GM23248 (cell line): ENCODE results near the gene POMT2. TPM values are rescaled to one million over a fixed set of nuclear protein-coding genes. Genes with fewer than 3 reads are reported as not detected.
"Not testable (repeated sequence)": the region's sequence is repeated elsewhere in the genome, so short reads cannot be mapped to it uniquely, and the experiment has no call there.

ENCODE experiments used
- DNase-seq: peaks from one replicate; pipeline ENCODE4 v3.0.0-alpha.2; 2015
- H2AFZ ChIP-seq: fragments of 200-600 bp; sonication (generic); 2 replicates; pipeline ENCODE4 v1.6.1; 2016; ENCODE audit warnings: antibody characterized with exemption
- H3F3A ChIP-seq: fragments of 200-600 bp; sonication (generic); 2 replicates; pipeline ENCODE4 v1.6.1; 2016; ENCODE audit warnings: mild to moderate bottlenecking, antibody characterized with exemption, mixed run types; ENCODE audit not compliant: insufficient read depth
- H3K27ac ChIP-seq: fragments of 200-600 bp; sonication (generic); 2 replicates; pipeline ENCODE4 v1.5.1; 2016; ENCODE audit warnings: mild to moderate bottlenecking
- H3K27me3 ChIP-seq: fragments of 200-600 bp; sonication (generic); replicated peaks from 2 replicates; pipeline ENCODE4 v1.6.1; 2016; ENCODE audit warnings: mild to moderate bottlenecking; ENCODE audit not compliant: insufficient read depth
- H3K36me3 ChIP-seq: fragments of 200-600 bp; sonication (generic); 2 replicates; pipeline ENCODE4 v1.6.1; 2016; ENCODE audit warnings: low read depth, mild to moderate bottlenecking
- H3K4me1 ChIP-seq: fragments of 200-600 bp; sonication (generic); 2 replicates; pipeline ENCODE4 v1.6.1; 2016; ENCODE audit warnings: mild to moderate bottlenecking; ENCODE audit not compliant: insufficient read depth
- H3K4me2 ChIP-seq: fragments of 200-600 bp; sonication (generic); one replicate; pipeline ENCODE4 v1.6.1; 2016; ENCODE audit warnings: mild to moderate bottlenecking; ENCODE audit not compliant: unreplicated experiment
- H3K4me3 ChIP-seq: fragments of 200-600 bp; sonication (generic); 2 replicates; pipeline ENCODE4 v1.5.1; 2016; ENCODE audit warnings: mild to moderate bottlenecking
- H3K79me2 ChIP-seq: fragments of 200-600 bp; sonication (generic); 2 replicates; pipeline ENCODE4 v1.6.1; 2016; ENCODE audit warnings: mild to moderate bottlenecking; ENCODE audit not compliant: insufficient read depth
- H3K9ac ChIP-seq: fragments of 200-600 bp; sonication (generic); 2 replicates; pipeline ENCODE4 v1.6.1; 2016; ENCODE audit warnings: mild to moderate bottlenecking
- H3K9me2 ChIP-seq: fragments of 200-600 bp; sonication (generic); 2 replicates; pipeline ENCODE4 v1.6.1; 2016; ENCODE audit warnings: mixed run types, mild to moderate bottlenecking, moderate library complexity; ENCODE audit not compliant: insufficient read depth
- H3K9me3 ChIP-seq: fragments of 200-600 bp; sonication (generic); one replicate; pipeline ENCODE4 v1.6.1; 2017; ENCODE audit warnings: low read depth
- H4K20me1 ChIP-seq: fragments of 200-600 bp; sonication (generic); 2 replicates; pipeline ENCODE4 v1.6.0; 2016; ENCODE audit not compliant: insufficient read depth
- EZH2 ChIP-seq: fragments of 200-600 bp; sonication (generic); IDR thresholded peaks from 2 replicates; pipeline ENCODE4 v1.6.1; 2018; ENCODE audit warnings: antibody characterized with exemption, mild to moderate bottlenecking; ENCODE audit not compliant: insufficient read depth, poor library complexity, severe bottlenecking
- EZH2phosphoT487 ChIP-seq: fragments of 200-600 bp; sonication (generic); IDR thresholded peaks from 2 replicates; pipeline ENCODE4 v1.6.1; 2018; ENCODE audit warnings: antibody characterized with exemption, moderate library complexity, mild to moderate bottlenecking, low read depth; ENCODE audit not compliant: insufficient read depth
- WGBS, 2 experiments: methylation state at CpG; one replicate each; pipeline ENCODE4 v1.1.6; 2015 to 2017; ENCODE audit warnings: low lambda C conversion rate in 2 of 2, low coverage in 1 of 2; ENCODE audit errors: missing lambda C conversion rate in 2 of 2; 5-methylcytosine and 5-hydroxymethylcytosine counted together
- in situ Hi-C: fragments of 300-500 bp; cut with MboI; formaldehyde crosslinking; loops from 2 replicates; pipeline ENCODE4 v1.15.0; 2020
- polyA plus RNA-seq: library from polyadenylated mRNA; unstranded; fragments of >200 nt; fragmentation: Nextera tagmentation; extraction: Ambion mirVana; gene quantifications from 2 replicates; pipeline ENCODE4 v1.2.1, GENCODE V29; 2016
- total RNA-seq: library from RNA; depleted of rRNA; stranded (reverse); fragments of >200 nt; shearing (Covaris generic); gene quantifications from 2 replicates; pipeline ENCODE4 v1.2.3, GENCODE V29; 2014

Gene POMT2
- total and polyA plus RNA-seq, 2 experiments from 2014 or later, result 20.7 to 28.3 TPM

GRCh38 chr14:77322250-77322902 lies 1.7 kb upstream of the POMT2 start:
- Histone ChIP-seq H3K4me2 (peak overlapping the region; percentile 88), H3K9ac (peak overlapping the region; percentile 97), H3K79me2 (peaks cover 36% of the 10 kb centered on the region), H3K4me1 (peaks cover 11% of the 10 kb centered on the region), H3K27me3 (no peaks in the 10 kb centered on the region), H3K27ac (peak overlapping the region; percentile 95; the same call in 1 of the 2 replicates), H3K9me3 (no peaks in the 10 kb centered on the region), H2AFZ (peak overlapping the region; percentile 100), H3K9me2 (no peaks in the 10 kb centered on the region), H3K36me3 (no peaks in the 10 kb centered on the region), H3K4me3 (peak overlapping the region; percentile 85), H4K20me1 (no peaks in the 10 kb centered on the region), H3F3A (peaks cover 5% of the 10 kb centered on the region; the same call in 1 of the 2 replicates)
- 71 to 76% methylated on average over 5 of the region's 5 CpGs for WGBS, 2 experiments
- in situ Hi-C loops, result no loop called here
- TF ChIP-seq EZH2phosphoT487 (no peak), EZH2 (no peak)
- DNase-seq, result no peak

- peak; percentile 51 for DNase-seq
- Histone ChIP-seq H3K9me3 (no peaks in the 10 kb centered on the region), H3K9me2 (no peaks in the 10 kb centered on the region), H3K4me3 (peak overlapping the region; percentile 85), H3K27me3 (no peaks in the 10 kb centered on the region), H3K4me2 (peak overlapping the region; percentile 86), H4K20me1 (no peaks in the 10 kb centered on the region), H3K9ac (peak overlapping the region; percentile 97; the same call in 1 of the 2 replicates), H3K27ac (no peak overlapping the region), H3K4me1 (peaks cover 16% of the 10 kb centered on the region), H3K36me3 (no peaks in the 10 kb centered on the region), H3F3A (peaks cover 11% of the 10 kb centered on the region), H2AFZ (no peak overlapping the region), H3K79me2 (peaks cover 50% of the 10 kb centered on the region)
- in situ Hi-C loops, result no loop called here
- WGBS, 2 experiments, result 12 to 17% methylated on average over 5 of the region's 5 CpGs
- TF ChIP-seq EZH2 (no peak), EZH2phosphoT487 (no peak)
Observed at GRCh38 chr14:77319422-77319821, 1.3 kb downstream of the POMT2 start.

- Histone ChIP-seq H3K79me2 (peaks cover 50% of the 10 kb centered on the region), H3K4me1 (peaks cover 21% of the 10 kb centered on the region), H3F3A (peaks cover 17% of the 10 kb centered on the region)
- in situ Hi-C loops, H3K4me2 ChIP-seq, H3K4me3 ChIP-seq, H3K9ac ChIP-seq, H2AFZ ChIP-seq, H3K27me3 ChIP-seq, H3K36me3 ChIP-seq, H4K20me1 ChIP-seq, DNase-seq, H3K9me2 ChIP-seq, H3K27ac ChIP-seq, H3K9me3 ChIP-seq: not testable (repeated sequence)
- WGBS, 2 experiments, result 93 to 94% methylated on average over 11 of the region's 11 CpGs
Observed at GRCh38 chr14:77318756-77319155, 1.9 kb downstream of the POMT2 start.

DNA sequence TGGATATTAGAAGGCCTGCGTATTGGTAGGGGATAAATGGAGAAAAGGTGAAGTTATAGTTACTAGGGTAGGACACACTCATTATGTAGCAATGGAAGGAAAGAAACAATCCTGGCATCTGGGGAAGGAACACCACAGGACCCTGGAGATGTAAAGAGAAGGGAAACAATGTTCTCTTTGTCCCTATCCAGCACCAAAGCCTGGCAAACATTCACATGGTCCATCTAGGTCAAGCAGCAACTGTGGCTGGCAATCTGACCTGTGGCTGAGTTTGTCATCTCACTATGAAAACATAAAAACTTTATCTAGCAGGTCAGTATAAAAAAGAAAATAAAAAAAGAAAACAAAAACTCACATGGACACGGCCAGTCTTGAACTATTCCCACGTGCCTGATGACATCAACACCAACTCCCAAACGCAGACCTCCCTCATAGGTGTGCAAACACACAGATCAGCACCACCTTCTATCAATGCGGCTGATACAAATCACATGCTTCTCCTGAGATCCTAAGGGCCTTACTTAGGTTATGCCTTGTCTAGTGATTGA lies 2.6 kb downstream of the POMT2 start:
- Histone ChIP-seq H3K36me3 (no peaks in the 10 kb centered on the region), H3K4me2 (no peak overlapping the region), H3K27ac (no peak overlapping the region), H3K4me1 (peaks cover 28% of the 10 kb centered on the region), H4K20me1 (no peaks in the 10 kb centered on the region), H3K9ac (no peak overlapping the region), H2AFZ (no peak overlapping the region), H3K4me3 (no peak overlapping the region), H3K9me2 (no peaks in the 10 kb centered on the region), H3K9me3 (no peaks in the 10 kb centered on the region), H3K79me2 (peaks cover 54% of the 10 kb centered on the region), H3F3A (peaks cover 23% of the 10 kb centered on the region), H3K27me3 (no peaks in the 10 kb centered on the region)
- no peak for DNase-seq
- 80 to 83% methylated on average over 5 of the region's 5 CpGs for WGBS, 2 experiments
- no peak for TF ChIP-seq EZH2phosphoT487
- TF ChIP-seq EZH2, result no peak
- in situ Hi-C loops, result no loop called here
